CD4-positive, alpha-beta T cell treated with Interferon alpha-2 for 1 hour (primary cell): Measurements from ENCODE around the gene FMNL2.

Experiments
- DNase-seq, 2 donors: peaks; one replicate each; pipeline ENCODE4 v3.0.0-alpha.2; 2020 to 2022

FMNL2 gene

DNA sequence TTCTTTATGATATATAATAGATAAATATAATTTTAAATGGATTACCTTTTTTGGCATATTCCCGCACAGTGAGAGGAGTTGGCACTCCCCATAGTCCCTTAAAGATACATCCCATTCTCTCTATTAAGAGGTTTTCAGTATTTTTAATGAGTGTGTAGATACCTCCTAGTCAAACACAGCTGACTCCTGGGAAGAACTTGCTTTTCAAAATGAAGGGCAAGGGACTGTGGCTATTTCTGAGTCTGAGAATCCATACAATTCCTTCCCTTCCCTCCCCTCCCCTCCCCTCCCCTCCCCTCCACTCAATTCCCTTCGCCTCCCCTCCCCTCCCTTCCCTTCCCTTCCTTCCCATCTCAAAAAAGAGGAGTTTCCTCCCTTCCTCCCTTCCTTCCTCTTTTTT lies 288.8 kb downstream of the FMNL2 start:
- DNase-seq = no peak

DNA sequence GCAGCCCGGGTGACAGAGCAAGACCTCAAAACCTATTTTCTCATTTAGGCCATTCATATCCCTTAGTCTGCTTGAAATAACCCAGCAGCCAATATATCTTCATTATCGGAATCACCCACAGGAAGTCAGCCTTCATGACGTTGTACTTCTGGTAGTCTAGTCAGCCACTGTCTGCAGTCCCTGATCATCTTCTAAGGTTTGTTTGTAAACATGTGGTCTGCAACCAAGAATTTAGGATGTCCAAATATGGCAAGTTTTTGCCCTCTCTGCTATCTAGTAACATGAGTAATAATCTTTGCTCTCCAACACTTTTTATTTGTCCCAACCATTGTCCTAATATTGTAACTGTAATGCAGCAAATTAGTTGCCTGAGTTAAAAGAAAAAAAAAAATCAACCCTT lies 289.8 kb downstream of the FMNL2 start:
- DNase-seq = no peak

DNA sequence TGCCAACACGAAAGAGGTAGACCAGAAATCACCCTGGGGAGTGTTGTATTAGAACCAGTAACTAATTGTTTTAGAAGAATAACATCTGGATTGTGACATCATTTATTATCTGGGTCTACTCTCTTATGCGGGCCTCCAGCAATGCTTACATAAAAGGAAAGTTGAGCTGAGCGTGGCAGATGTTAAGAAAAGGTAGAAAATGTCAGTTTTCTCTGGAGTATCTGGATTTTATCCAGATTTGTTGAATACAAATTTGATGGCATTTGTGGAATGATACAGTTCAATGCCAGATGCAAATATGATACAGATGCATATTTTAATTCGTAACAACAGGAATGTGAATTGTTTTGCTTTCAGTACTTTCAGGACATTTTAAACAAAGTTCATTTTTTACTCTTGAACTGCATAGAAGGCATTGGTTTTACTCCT lies 292.0 kb downstream of the FMNL2 start:
- no peak for DNase-seq

DNA sequence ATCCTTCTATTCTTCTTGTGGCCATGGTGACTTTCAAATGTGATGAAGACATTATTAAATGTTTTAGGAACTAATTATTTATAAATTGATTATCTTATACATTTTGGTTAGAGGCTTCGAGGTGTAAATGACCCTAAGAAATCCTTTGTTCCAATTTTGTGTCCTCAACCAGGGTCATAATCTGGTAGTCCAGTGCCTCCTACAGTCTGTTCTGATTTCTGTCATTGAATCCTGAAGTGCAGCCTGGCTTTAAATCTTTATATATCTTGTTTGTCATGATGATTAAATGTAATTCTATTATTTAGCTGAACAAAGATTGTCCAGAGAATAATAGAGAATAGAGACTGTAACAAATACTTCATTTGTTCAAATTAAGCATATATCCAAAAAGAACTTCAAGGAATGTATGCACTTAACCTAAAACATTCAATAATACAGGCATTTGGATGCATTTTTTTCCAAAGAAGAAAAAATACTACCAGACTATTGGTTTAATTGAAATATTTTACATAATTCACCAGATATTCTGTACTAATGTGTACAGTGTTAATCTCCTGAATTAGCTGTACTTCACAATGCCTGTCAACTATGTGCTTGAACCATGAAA lies 292.5 kb downstream of the FMNL2 start:
- DNase-seq = no peak

DNA sequence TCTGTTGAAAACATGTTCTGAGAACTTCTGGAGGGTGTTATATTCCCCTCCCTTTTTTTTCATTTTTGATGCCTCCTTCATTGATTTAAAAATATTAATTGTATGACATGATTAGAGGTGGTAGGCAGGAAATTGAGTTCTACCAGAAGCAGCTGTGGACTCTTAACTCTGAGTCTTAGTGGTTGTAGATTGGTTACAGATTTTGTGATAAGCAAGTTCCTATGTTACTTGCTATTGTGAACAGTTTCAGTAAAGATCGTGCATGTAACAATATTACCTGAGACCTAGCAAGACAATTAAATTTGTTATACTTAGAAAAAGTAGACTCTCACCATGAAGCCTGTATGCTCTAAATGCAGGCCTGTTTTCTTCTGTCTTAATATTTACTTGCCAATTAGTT lies 294.2 kb downstream of the FMNL2 start:
- no peak for DNase-seq

DNA sequence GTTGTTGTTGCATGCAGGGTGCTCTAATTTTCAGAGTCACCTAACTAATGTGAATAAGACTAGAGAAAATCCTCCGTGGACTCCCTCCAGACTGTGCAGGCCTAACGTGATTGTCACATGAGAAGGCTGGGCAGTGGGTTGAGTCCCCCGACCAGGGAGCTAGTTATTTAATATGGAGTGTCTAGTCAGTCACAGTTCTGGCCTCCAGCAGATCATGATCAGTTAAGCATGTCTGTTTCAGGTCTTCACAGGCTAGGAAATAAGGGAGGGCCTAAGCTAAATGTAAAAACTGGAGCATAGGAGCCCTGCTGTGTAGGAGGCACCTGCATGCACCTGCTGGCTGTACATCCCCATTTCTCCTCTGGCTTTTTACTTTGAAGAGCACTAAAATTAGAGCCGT lies 295.5 kb downstream of the FMNL2 start:
- no peak for DNase-seq

DNA sequence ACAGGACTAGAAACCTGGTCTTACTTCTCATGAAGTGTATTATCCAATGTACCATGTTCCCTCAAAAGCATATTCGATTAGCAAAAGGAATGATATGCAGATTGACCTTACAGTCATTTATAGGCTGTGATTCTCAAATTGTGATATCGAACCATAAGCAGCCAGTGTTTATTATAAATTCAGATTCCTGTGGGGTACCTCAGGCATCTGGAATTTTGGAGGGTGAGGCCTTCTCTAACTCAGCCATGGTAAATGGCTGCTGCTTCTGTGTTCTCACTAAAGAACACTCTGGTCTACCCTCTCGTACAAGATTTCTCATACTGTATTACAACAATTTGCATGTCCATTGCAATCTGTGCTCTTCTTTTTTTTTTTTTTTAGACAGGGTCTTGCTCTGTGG lies 297.8 kb downstream of the FMNL2 start:
- no peak for DNase-seq

DNA sequence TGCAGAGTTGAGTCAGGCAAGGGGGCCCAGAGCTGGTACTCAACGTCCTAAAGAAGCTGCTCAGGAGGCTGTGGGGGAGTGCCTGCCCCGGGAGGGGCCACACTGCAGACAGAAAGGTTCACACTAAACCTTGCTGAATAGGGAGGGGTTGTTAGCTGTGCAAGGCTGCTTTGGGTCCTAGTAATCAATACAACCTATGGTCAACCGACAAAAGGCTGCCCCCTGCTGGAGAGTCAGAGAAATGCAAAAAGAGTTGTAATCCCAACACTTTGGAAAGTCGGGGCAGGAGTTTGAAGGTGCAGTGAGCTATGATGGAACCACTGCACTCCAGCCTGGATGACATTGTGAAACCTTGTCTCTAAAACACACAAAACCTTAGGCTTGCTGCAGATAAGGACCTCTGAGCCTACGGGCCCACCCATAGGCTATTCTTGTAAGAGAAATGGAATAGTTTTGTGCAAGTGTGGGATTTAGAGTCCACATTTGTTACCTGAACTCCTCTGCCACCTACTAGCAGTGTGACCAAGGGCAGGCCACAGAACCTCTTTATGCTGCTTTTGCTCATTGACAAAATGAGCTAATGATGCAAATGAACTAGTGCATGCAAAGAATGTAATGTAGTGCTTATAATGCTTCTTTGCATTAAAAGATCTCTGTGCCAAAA lies 300.8 kb downstream of the FMNL2 start:
- peak; percentile 52 to 71 for DNase-seq

DNA sequence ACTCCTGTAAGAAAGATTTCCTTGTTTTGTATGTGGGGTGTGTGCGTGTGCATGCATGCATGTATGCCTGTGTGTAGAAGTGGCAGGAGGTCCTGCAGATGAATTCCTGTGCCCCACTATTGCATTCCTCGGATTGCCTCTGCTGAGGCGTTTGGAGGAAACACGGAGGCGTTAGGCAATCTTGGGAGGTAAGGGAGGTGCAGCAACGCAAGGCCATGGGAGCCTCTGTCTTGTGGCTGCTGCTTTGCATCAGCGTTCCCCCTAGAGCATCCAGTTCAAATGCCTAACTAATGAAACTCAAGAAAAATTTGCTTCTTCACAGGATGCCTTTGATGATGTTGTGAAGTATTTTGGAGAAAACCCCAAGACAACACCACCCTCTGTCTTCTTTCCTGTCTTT lies 302.3 kb downstream of the FMNL2 start:
- DNase-seq = no peak

DNA sequence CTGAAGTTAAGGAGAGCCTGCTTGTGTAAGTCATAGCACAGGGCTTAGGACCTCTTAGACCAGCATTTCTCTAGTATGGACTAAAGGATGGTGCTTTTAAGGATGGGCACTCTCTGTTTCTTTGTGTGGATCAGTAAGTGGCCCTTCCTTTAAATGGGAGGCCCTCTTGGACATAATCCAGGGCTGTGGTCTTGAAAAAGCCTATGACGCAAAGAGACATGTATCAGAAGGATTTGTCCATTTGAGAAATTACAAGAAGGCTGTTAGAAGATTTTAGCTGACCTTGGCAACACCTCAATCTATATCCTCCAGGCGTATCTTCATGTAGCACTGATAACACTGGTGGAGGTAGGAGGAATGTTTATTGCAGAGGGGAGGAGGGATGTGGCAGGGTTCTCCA lies 303.1 kb downstream of the FMNL2 start:
- DNase-seq = no peak

DNA sequence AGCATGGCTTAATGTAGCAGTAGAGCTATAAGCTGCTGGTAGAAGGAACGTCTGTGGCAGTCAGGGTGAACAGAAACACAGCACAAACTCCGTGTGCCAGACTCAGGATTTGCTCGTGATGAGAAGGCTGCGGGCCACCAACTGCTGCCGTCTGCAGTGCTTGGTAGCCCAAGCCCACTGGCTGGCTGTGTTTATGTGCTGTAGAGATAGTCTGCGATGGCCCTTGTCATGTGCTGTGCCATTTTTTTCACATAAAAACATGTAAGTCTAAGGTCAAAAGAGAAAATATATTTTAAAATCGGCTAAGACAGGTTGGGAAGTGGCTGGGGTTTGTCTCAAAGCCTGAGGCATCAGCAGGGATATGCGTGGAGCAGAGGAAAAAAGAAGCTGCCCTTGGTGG lies 303.6 kb downstream of the FMNL2 start:
- no peak for DNase-seq

DNA sequence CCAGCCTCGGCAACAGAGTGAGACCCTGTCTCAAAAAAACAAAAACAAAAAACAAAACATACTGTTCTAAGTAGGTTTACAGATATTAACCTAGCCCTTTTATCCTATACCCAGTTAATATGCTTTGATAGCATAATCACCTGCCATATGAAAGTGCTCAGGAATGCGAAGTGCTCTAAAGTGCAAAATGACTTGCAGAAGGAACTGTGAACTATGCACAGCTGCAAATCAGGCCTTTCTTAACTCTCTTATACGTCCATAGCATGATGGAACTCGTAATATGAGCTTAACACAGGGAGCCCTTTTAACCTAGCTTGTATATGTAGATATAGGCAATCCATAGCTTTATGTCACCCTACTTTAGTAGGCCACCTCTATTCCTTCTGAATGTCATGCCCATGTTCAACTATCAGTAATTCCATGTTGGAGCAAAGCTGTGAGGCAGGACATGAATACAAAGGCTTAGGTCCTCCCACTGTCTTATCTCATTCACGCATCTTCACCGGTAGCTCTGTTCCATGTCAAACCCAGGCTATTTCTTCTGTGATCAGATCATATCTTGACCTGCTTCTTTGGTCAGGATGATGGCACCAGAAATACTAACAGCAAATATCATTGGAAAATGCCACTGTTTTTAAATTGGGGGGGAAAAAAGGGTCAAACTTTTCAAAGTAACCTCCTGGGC lies 309.4 kb downstream of the FMNL2 start:
- DNase-seq = no peak

DNA sequence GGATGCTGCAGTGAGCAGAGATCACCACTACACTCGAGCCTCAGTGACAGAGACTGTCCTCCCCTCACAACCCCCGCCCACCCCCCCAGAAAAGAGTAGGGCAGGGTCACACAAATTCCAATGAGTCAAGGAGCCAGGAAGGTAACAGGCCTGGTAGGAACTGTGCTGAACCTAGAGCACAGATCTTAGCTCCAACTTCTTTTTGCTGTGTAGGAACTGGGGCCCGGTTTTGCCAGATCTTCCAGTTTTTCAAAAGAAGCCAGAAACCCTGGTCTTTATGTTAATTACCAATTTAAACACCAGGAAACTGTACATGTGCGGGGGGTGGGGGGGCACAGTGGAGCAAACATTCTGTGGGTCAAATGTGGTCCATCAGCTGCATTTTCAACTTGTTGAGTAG lies 311.3 kb downstream of the FMNL2 start:
- DNase-seq = no peak

DNA sequence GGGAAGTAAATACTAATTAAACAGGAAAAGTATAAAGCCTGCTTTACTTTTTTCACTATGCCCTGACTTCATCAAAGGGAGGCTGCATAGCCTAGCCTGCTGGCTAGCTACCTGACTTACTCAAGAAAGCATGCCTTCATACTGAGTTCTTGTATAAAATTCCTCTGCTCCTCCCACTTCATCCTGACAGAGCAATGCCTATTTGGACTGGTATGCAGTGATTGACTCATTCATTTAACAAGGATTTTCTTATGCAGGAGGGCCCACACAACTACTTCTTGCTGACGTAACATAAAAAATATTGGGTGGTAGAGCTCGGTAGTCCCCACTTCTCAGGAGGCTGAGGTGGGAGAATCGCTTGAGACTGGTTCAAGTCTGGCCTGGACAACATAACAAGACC lies 311.8 kb downstream of the FMNL2 start:
- DNase-seq = no peak

DNA sequence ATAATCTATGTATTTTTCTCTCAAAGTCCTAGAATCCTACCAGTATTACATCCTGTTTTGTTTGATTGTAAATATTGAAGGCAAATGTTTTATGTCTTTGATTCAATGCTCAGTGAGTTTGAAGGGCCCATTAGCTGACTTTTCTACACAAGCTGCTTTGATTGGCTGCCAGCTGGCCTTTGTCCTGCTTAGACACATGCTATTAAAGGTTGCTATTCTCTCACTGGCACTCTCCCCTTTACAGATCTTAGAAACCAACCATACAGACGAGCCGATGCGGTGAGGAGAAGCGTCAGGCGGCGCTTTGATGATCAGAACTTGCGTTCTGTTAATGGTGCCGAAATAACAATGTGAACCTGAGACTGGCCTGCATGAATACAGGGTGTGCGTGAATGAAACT lies 312.6 kb downstream of the FMNL2 start:
- DNase-seq = no peak

DNA sequence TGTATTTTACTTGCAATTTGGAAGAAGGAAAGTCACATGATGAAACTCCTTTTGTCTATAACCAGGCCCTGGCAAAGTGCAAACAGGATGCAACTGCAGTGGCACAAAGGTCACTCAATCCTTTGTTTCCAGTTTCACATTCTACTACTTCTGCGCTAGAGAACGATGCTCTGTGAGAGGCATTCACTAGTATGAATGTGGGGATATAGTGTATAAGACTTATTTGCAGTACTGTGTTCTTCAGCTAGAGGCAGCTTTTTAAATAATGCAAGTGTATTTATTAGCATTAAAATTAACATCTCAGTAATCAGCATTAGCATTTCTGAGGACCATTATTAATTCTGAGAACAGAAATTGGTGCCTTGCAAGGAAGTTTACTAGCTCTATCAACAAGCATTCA lies 313.4 kb downstream of the FMNL2 start:
- DNase-seq = no peak

DNA sequence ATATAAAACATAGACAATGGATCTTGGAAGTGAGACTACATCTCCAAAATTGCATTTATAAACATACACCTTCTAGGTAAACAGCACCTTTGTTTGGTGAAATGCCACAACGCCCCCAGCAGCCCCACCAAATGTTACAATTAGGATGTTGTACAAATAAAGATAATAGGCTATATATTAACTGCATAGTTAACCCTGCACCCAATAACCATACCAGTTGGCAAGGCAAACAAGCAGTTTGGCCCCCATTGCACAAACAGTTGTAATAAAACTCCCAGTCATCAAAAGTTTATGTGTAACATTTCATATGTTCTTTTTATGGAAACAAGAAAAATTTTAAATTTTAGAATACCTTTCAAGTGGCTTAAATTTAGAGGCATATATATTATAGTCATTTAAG lies 315.0 kb downstream of the FMNL2 start:
- no peak for DNase-seq

DNA sequence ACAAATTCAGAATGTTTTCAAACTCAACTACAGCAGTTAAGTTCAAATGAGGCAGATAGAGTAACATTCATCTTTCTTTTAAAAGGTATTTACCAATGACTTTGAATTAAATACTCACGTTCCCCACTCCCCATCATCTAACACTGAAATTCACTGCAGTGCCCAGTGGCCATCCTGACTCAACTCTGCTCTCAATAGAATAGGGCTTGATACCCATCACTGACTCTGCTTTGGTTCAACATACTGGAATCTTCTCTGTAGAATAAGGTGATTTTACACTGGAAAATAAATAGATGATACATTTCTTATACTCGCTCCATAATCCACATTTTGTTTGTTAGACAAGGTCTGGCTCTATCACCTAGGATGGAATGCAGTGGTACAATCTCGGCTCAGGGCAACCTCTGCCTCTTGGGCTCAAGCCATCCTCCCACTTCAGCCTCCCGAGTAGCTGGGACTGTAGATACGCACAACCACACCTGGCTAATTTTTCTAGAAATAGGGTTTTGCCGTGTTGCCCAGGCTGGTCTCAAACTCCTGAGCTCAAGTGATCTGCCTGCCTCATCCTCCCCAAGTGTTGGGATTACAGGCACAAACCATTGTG lies 315.9 kb downstream of the FMNL2 start:
- no peak for DNase-seq

DNA sequence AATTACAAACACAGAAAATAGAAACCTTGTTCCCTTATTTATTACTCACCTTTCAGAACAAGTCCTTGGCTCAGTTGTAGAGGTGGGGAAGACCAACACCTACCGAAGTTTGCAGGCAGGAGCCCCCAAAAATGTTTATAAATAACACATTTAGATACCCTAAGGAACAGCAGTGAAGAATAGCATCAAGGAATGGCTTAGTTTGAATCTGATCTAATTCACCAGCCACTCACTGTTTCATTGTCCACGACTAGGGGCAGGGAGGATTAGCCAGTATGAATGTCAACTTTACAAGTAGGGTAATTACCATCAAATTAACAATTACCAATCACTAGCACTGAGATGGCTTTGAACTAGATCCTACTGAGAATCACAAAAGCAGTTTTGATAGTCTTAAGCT lies 316.9 kb downstream of the FMNL2 start:
- DNase-seq = no peak

DNA sequence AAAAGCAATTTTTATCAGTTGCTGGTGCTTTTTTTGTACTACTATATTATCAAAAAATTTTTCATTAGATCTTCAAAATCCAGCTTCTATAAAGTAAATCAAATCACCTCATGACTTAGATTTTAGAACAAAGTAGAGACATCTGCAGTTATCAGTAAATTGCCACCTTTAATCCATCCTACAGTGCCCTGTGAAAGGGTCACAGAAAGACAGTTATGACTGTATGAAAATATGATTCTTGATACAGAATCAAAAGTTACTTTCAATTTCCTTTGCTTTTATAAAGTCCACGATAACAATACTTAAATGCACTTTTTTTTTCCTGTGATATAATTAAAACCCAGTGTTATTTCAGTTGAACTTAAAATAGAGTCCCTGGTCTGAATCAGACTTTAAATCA lies 320.9 kb downstream of the FMNL2 start:
- no peak for DNase-seq

DNA sequence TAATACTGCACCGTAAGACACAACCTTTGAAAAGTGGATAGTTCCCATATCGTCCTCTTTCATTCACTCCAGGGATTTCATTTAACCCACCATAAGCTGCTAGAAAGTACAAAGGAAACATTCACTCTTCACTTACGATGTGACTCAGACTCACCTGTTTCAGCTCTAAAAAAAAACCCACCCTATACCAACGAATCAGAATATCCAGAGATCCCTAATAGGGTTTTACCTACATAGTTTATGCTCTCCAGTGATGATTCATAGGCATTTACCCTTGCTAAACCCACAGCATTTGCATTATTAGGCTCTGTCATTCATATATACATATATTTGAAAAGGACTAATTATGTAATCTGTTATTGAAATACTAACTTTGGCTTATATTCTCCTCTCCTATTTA lies 322.1 kb downstream of the FMNL2 start:
- no peak for DNase-seq

DNA sequence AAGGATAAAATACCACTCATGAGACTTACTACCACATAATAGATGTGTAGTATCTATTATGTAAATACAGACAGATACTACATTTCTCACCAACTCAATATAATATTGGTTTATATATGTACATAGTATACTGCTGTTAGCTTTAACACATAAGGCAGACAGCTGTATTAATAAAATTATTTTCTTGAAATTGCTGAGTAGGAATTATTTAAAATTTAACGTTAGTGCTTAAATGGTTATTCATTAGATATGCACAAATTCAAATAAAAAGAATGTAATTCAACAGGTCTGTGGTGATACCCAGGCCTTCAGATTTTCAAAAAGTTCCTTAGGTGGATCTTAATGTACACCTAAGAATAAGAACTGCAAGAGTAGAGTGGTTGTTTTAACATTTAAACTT lies 323.2 kb downstream of the FMNL2 start:
- DNase-seq = no peak

DNA sequence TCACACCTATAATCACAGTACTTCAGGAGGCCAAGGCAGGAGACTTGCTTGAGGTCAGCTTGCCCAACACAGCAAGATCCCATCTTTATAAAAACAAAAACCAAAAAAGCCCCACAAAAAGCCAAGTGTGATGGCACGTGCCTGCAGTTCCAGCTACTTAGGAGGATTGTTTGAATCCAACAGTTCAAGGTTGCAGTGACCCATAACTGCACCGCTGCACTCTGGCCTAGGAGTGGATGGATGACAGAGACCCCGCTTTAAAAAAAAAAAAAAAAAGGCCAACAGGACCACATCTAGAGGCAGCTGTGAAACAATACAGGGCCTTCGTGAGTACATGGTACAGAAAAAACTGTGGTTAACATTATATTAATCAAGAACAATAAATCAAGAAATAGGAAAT lies 326.1 kb downstream of the FMNL2 start:
- DNase-seq = no peak

DNA sequence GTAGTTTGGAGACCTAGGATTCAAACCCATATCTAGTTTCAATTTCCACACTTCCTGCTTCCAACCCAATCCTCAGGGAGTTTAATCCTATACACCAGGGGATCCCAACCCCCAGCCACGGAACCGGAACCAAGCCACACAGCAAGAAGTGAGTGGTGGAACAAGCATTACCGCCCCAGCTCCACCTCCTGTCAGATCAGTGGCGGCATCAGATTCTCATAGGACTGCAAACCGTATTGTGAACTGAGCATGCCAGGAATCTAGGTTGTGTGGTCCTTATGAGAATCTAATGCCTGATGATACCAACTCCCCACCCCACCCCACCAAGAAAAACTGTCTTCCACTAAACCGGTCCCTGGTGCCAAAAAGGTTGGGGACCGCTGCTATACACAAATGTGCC lies 329.8 kb downstream of the FMNL2 start:
- DNase-seq = no peak
